H1 (cell line): ENCODE results near the gene TAF1B.

Experiments used
- ATF3 ChIP-seq: IDR thresholded peaks from 2 replicates; pipeline ENCODE4 v1.6.1; 2011; ENCODE audit warnings: low read depth, mild to moderate bottlenecking, low read length; ENCODE audit not compliant: insufficient read depth
- BRCA1 ChIP-seq: IDR thresholded peaks from 2 replicates; pipeline ENCODE4 v1.6.1; 2012; ENCODE audit warnings: low read depth, low read length, improper control_type of control experiment
- CBX8 ChIP-seq: fragments of 300-800, 300-1000 bp; sonication (generic); IDR thresholded peaks from 2 replicates; pipeline ENCODE4 v1.7.1; 2016; ENCODE audit warnings: low read depth, low read length, borderline replicate concordance
- CTCF ChIP-seq, 3 experiments: IDR thresholded peaks; 1 replicate in 2 of 3; 2 replicates in 1 of 3; pipeline versions ENCODE4 v1.5.1 to v1.6.1; 2011; ENCODE audit warnings: low read length in 3 of 3, mild to moderate bottlenecking in 3 of 3, inconsistent platforms in 2 of 3, low read depth in 1 of 3, moderate library complexity in 1 of 3; ENCODE audit not compliant: insufficient read depth in 1 of 3; ENCODE audit errors: control extremely low read depth in 1 of 3
- EZH2 ChIP-seq: fragments of 200-600 bp; sonication (generic); IDR thresholded peaks from 2 replicates; pipeline ENCODE4 v1.7.1; 2012; ENCODE audit warnings: low read depth, mild to moderate bottlenecking, moderate library complexity, low read length, inconsistent platforms; ENCODE audit not compliant: severe bottlenecking
- HDAC6 ChIP-seq: IDR thresholded peaks from one replicate; pipeline ENCODE4 v1.7.1; 2012; ENCODE audit warnings: low read depth, mild to moderate bottlenecking, inconsistent platforms, low read length, moderate library complexity
- KDM5A ChIP-seq: fragments of 200-600 bp; IDR thresholded peaks from 2 replicates; pipeline ENCODE4 v1.7.1; 2012; ENCODE audit warnings: mild to moderate bottlenecking, low read length, inconsistent platforms, mixed read lengths
- PHF8 ChIP-seq: fragments of 200-600 bp; sonication (generic); conservative IDR thresholded peaks from 2 replicates; pipeline ENCODE4 v1.7.1; 2012; ENCODE audit warnings: low read depth, mild to moderate bottlenecking, inconsistent platforms, low read length, moderate library complexity
- POLR2A ChIP-seq, 2 experiments: IDR thresholded peaks; 1 replicate in 1 of 2; 2 replicates in 1 of 2; pipeline ENCODE4 v1.6.1; 2011; ENCODE audit warnings: low read depth in 2 of 2, low read length in 2 of 2, mild to moderate bottlenecking in 2 of 2; ENCODE audit errors: control extremely low read depth in 1 of 2
- POLR2AphosphoS5 ChIP-seq: IDR thresholded peaks from 2 replicates; pipeline ENCODE4 v1.6.1; 2011; ENCODE audit warnings: low read depth, low read length
- RAD21 ChIP-seq, 2 experiments: IDR thresholded peaks in 1 of 2; conservative IDR thresholded peaks in 1 of 2; 2 replicates each; pipeline ENCODE4 v1.6.1; 2011; ENCODE audit warnings: low read depth in 2 of 2, low read length in 2 of 2, improper control_type of control experiment in 1 of 2, inconsistent platforms in 1 of 2, mild to moderate bottlenecking in 1 of 2, moderate library complexity in 1 of 2
- RBBP5 ChIP-seq: IDR thresholded peaks from 2 replicates; pipeline ENCODE4 v1.7.1; 2012; ENCODE audit warnings: low read depth, mild to moderate bottlenecking, inconsistent platforms, low read length, moderate library complexity, borderline replicate concordance
- ZNF274 ChIP-seq: IDR thresholded peaks from 2 replicates; pipeline ENCODE4 v1.7.0; 2012; ENCODE audit warnings: low read length, borderline replicate concordance; ENCODE audit errors: extremely low read depth

- TF ChIP-seq ATF3 = no peak
- TF ChIP-seq CTCF (IDR thresholded peaks at IDR 0.05; ENCODE audit: control extremely low read depth in 1 of 3, insufficient read depth in 1 of 3, low read depth in 1 of 3, low read length in 3 of 3) = no peak
- TF ChIP-seq RBBP5 = no peak
- no peak for TF ChIP-seq PHF8
- no peak for TF ChIP-seq POLR2A (IDR thresholded peaks at IDR 0.05; ENCODE audit: control extremely low read depth in 1 of 2, low read depth in 2 of 2, low read length in 2 of 2)
- TF ChIP-seq ZNF274 = no peak
- TF ChIP-seq RAD21 (IDR thresholded peaks at IDR 0.05 in 1 of 2, conservative IDR thresholded peaks at IDR 0.05 in 1 of 2; ENCODE audit: low read depth in 2 of 2, low read length in 2 of 2) = no peak
- TF ChIP-seq BRCA1 = no peak
- no peak for TF ChIP-seq EZH2
- no peak for TF ChIP-seq HDAC6
- no peak for TF ChIP-seq CBX8
- no peak for TF ChIP-seq POLR2AphosphoS5
- no peak for TF ChIP-seq KDM5A
These were observed 34.5 kb downstream of the TAF1B start for GRCh38 chr2:9877726-9878125.
